ENCODE measurements around the gene CACFD1. TPM values are rescaled to one million over a fixed set of nuclear protein-coding genes. Genes with fewer than 3 reads are reported as not detected.

Gene CACFD1
- total RNA-seq, 1 experiment from 2014 or later: 26.1 TPM

DNA sequence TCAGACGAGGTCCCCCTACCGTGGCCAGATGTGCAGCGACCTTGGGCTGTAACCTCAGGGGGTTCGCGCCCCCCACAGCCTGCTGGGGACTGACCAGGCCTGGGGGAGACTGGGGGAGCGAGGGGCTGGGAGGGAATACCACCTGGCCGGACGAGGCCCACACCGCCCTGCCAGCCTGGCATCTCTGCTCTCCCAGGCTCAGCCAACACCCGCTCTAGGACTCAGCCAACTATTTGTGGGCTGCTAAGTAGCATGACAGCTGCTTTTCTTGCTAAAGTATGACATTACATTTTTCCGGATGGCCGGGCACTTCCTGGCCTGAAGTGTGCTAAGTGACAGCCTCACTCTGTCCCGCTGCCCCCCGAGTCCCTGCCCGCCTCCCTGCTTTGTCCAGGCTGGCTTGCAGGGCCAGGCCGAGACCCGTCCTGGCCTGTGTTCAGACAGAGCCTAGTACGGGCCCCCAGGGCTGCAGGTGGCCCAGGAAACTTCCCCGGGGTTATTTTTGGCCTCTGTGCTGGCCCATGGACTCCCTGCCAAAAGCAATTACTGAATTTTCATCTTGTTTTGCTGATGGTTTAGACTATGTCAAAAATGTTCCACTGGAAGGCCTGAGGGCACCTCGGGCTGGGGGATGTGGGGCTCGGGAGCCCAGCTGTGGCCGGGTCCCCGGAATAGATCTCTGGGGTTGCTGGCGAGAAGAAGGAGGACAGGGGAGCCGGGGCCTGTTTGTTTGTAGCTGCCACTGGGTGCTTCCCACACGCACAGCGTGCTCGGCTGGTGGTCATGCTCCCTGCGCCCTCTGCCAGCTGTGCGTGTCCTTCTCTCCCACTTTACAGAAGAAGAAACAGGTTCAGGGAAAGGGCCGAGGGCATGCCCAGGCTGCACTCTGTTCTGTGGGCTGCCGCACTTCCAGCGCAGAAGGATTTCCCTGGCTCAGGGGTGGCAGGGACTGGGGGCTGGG lies 32.6 kb downstream of the CACFD1 start:
- in situ Hi-C loops (cut with HindIII; ENCODE audit: low sequenced_read_pairs): no loop called here
- no peak for DNase-seq (ENCODE audit: low spot score)

DNA sequence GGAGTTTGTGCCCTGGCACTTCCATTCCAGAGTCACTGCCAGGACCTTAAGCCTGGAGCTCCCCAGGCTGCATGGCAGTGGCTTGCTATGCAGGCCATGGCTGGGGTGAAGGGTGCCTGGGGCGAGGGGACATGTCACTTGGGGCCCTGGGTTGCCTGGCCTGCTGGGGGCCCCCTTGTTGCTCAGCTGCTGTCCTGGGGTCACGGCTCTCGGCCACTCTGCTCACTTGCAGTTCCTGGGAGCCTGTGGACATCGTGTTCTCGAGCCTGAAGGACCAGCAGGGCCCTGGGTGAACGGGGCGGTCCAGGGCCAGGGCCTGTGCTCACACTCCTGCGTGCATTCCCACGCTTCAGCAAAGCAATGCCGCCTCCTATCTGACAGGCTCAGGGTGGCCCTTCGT lies 33.6 kb downstream of the CACFD1 start:
- no peak for DNase-seq (ENCODE audit: low spot score)
- in situ Hi-C loops (cut with HindIII; ENCODE audit: low sequenced_read_pairs): no loop called here

- no peak for DNase-seq (ENCODE audit: low spot score)
- in situ Hi-C loops (cut with HindIII; ENCODE audit: low sequenced_read_pairs): no loop called here
These were observed 34.2 kb downstream of the CACFD1 start for GRCh38 chr9:133493845-133494540.

DNA sequence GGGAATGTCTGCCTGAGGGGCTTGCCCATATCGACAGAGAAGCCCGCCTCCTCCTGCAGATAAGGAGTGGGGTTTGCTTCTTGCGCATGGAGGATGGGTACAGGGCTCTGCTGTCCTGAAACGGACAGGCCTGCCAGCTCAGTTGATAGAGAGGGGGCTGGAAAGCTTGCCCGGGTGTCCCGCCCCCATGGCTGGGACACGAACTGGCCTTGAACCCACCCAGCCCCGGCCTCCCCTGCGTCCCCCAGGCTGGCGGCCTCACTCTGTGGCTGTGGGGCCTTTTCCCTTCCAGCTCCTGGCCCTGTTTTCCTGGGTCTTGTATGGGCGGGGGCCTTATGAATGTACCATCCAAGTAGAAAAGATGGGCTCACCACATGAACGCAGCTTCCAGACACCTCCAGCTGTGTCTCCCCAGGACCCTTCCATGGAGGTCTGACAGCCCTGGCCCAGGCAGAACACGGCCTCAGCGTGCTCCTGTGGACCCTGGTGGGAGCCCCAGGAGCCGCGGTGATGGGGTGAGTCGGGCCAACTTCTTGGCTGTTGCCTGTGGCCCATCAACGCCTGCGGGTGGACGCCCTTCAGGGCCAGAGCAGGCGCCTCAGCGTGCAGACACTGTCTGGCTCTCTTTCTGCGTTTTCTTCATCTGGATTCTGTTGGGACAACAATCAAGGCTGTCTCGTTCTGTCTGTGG lies 35.0 kb downstream of the CACFD1 start:
- no peak for DNase-seq (ENCODE audit: low spot score)
- in situ Hi-C loops (cut with HindIII; ENCODE audit: low sequenced_read_pairs): no loop called here

- DNase-seq (ENCODE audit: low spot score): no peak
- in situ Hi-C loops (cut with HindIII; ENCODE audit: low sequenced_read_pairs): no loop called here
These were observed 35.8 kb downstream of the CACFD1 start for GRCh38 chr9:133495327-133496293.

DNA sequence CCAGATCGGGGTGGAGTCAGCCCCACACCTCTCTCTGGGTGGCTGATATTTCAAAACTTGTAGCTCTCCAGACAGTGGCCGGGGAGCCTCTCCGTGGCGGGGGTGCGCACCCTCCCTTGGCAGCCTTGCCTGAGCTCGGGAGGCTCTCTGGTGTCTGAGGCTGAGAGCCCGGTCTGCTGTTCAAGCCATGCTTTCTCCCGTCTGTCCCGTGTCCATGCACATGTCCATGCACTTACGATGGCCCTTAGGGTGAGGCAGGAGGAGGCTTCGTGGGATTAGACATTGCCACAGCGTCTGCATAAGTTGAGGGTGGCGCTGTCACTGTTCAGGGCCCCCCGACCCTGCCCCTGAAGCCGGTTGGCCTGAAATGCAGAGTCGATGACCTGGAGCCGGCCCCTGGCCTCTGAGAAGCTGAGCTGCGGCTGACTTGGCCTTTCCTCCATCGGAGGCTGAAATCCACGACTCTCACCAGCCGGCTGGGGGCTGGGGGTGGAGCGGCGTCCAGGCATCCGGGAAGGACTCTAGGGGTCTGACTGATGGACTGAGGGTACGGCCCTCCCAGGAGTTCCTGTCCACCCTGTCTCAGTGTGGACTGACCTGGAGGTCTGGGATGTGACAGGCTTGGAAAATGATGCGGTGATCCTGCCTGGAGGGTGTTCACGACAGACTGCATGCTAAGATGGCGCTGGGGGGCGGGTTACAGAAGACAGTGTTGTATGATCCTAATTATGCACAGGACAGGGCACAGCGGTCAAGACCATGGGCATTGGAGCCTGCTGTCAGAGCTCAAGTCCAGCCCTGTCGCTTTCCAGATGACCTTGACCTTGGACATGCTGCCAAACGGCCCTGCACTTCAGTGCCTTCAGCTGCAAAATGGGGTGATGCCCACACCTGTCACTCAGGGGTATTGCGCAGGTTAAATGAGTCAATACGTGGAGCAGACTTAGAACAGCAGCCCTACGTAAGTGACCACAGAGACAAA lies 37.4 kb downstream of the CACFD1 start:
- in situ Hi-C loops (cut with HindIII; ENCODE audit: low sequenced_read_pairs): no loop called here
- no peak for DNase-seq (ENCODE audit: low spot score)

DNA sequence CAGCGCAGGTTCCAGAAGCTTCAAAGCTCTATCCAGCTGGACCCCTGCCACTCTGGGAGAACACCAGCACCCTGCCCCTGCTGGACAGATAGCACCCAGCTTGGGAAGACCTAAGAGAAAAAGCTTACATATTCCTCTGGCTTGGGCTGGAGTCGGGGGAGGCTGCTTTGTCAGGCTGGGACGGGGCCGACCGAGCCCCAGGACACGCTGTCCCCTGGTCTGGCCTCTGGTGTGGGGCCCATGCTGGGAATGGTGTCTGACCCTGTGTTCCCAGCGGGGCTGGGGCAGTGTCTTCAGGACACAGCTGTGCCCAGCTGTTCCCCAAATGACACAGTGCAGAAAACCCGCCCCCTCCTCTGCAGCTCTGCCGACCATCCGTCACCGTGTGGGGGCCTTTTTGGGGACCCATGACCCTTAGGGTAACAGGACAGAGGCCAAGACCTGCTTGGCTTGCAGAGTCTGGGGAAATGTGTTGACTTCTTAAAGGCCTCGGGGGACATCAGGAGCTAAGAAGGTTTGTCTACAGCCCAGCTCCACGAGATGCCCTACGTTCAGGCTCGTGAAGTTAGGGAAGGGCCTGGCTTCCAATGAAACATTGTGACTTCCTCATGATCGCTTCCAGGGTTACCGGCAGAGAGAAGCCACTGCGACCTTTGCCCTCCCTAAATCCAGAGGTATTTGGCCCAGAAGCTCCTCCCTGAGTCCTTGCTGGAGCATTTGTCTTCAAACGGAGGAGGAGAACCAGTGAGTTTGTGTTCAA lies 39.5 kb downstream of the CACFD1 start:
- in situ Hi-C loops (cut with HindIII; ENCODE audit: low sequenced_read_pairs): no loop called here
- DNase-seq (ENCODE audit: low spot score): no peak

DNA sequence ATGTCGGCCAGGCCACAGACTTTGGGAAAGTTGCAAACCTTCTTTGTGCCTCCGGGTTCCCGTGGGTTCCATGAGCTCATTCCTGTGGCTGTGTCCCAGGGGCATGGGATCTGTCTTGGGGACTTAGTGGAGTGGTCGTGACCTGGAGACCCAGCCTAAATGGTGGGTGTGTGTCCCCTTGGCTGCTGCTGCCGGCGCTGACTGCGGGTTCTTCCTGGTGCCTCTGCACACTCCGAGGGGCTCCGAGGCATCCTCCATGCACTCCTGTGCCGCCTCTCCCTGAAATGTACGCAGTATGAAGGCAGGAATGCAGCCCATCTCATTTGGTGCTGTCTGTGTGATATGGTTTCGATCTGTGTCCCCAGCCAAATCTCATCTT lies 40.1 kb downstream of the CACFD1 start:
- no peak for DNase-seq (ENCODE audit: low spot score)
- in situ Hi-C loops (cut with HindIII; ENCODE audit: low sequenced_read_pairs): no loop called here

DNA sequence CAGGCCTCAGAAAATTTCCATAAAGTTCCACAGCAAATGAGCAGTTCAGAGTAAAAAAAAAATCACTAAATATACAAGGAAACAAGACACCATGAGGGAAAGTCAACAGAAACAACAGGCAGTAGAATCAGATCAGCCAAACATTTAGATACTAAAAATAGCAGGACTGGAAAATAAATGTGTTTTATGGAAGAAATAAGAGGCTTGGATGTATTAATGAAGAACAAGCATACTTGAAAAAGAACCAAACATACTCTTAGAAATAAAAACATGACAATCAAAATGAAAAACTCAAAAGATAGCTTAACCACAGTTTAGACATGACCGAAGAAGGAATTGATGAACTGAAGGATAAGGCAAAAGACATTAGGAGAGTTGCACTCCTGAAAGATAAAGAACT lies 42.3 kb downstream of the CACFD1 start:
- DNase-seq (ENCODE audit: low spot score): no peak
- in situ Hi-C loops (cut with HindIII; ENCODE audit: low sequenced_read_pairs): no loop called here

- in situ Hi-C loops (cut with HindIII; ENCODE audit: low sequenced_read_pairs): no loop called here
- DNase-seq (ENCODE audit: low spot score): no peak
These were observed 45.5 kb downstream of the CACFD1 start for GRCh38 chr9:133505186-133505830.

- no peak for DNase-seq (ENCODE audit: low spot score)
- in situ Hi-C loops (cut with HindIII; ENCODE audit: low sequenced_read_pairs): no loop called here
These were observed 46.3 kb downstream of the CACFD1 start for GRCh38 chr9:133505901-133506652.

DNA sequence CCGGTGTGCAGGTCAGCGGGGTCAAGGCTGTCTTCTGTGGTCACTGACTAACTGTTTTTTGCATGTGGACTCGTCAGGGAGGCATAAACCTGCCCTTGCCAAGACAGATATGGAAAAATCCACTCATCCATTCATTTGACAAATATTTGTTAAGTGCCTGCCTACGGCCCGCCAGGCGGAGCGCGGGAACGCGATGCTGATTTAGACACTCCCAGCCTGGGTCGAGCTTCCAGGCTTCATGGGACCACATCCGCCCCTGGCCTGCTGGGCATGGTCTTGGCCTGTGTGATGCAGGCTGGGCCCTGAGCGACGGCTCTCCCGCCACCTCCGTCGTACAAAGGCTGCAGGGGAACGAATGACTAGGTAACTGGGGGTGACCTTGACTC lies 46.9 kb downstream of the CACFD1 start:
- no peak for DNase-seq (ENCODE audit: low spot score)
- in situ Hi-C loops (cut with HindIII; ENCODE audit: low sequenced_read_pairs): no loop called here

- in situ Hi-C loops (cut with HindIII; ENCODE audit: low sequenced_read_pairs): no loop called here
- DNase-seq (ENCODE audit: low spot score): no peak
These were observed 47.6 kb downstream of the CACFD1 start for GRCh38 chr9:133507246-133507965.

DNA sequence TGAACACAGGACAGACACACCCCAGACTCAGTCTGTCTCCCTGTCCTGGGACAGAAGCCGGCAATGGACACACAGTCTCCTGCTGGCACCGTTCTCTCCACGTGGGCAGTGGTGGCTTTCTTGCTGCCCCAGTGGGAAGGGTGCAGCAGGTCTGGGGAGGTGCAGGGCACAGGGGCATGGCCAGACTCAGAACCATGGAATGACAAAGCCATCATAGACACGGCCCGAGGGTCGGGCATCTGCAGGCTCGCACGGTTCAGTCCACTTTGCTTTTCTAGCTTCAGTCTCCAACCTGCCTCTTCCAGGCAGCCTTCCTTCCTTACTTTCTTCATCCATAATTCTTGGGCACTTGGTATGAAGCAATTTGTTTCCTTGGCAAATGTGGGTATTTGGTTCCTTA lies 48.3 kb downstream of the CACFD1 start:
- DNase-seq (ENCODE audit: low spot score): no peak
- in situ Hi-C loops (cut with HindIII; ENCODE audit: low sequenced_read_pairs): no loop called here
